HepG2 (cell line): ENCODE data around the gene PTGDR2. TPM values are rescaled to one million over a fixed set of nuclear protein-coding genes. Genes with fewer than 3 reads are reported as not detected.

Experiments used
- ATAC-seq: fragments of 200-7000 bp; cut with Tn5 transposase; 3 replicates; pipeline ENCODE4 v1.9.1; 2020; ENCODE audit warnings: mild to moderate bottlenecking, moderate library complexity
- BruUV-seq: library from RNA; stranded (reverse); fragments of 400-500 nt; replicated peaks from 2 replicates; lab custom pipeline; 2021; lab: Mats Ljungman, UMichigan
- CTCF ChIA-PET: fragments of 300-600 bp; formaldehyde crosslinking; extraction: SDS; loops from one replicate; lab custom pipeline; 2021; ENCODE audit warnings: low total read pairs, inconsistent platforms, low intra/inter-chr PET ratio; lab: Yijun Ruan, JAX
- POLR2A ChIA-PET: fragments of 350-600 bp; sonication (Branson Sonifier 250); formaldehyde crosslinking; loops from one replicate; lab custom pipeline; 2020; ENCODE audit warnings: antibody characterized with exemption, inconsistent platforms; lab: Yijun Ruan, JAX
- DNase-seq: peaks from one replicate; pipeline ENCODE4 v3.0.0-alpha.2; 2015; ENCODE audit warnings: low spot score
- FAIRE-seq: peaks from 3 replicates; lab custom pipeline; 2011; peaks lifted over from hg19 to GRCh38; lab: Jason Lieb, UNC
- H2AFZ ChIP-seq: one replicate; pipeline ENCODE4 v1.6.1; 2011; ENCODE audit warnings: low read length, inconsistent platforms
- H3K27ac ChIP-seq: fragments of 300-600 bp; 3 replicates; pipeline ENCODE4 v1.8.0; 2011; ENCODE audit warnings: mixed run types, mild to moderate bottlenecking, mixed read lengths, low read length, inconsistent platforms; ENCODE audit not compliant: insufficient read depth; ENCODE audit errors: extremely low read length
- H3K27me3 ChIP-seq, 2 experiments: fragments of 200-600 bp in 1 of 2; 2 replicates in 1 of 2; 3 replicates in 1 of 2; pipeline versions ENCODE4 v1.6.0 to v1.8.0; 2011; ENCODE audit warnings: low read length in 2 of 2, mild to moderate bottlenecking in 2 of 2, moderate library complexity in 2 of 2, inconsistent platforms in 1 of 2; ENCODE audit not compliant: insufficient read depth in 2 of 2, control insufficient read depth in 1 of 2
- H3K36me3 ChIP-seq, 2 experiments: fragments of 200-600 bp in 1 of 2; replicated peaks in 1 of 2; 2 replicates in 1 of 2; 3 replicates in 1 of 2; pipeline versions ENCODE4 v1.5.1 to v1.8.0; 2011; ENCODE audit warnings: low read length in 2 of 2, inconsistent platforms in 1 of 2; ENCODE audit not compliant: insufficient read depth in 2 of 2, control insufficient read depth in 1 of 2
- H3K4me1 ChIP-seq: 2 replicates; pipeline ENCODE4 v1.5.1; 2012; ENCODE audit warnings: low read length, inconsistent platforms; ENCODE audit not compliant: insufficient read depth
- H3K4me2 ChIP-seq: 2 replicates; pipeline ENCODE4 v1.6.0; 2011; ENCODE audit warnings: low read depth, low read length, inconsistent platforms
- H3K4me3 ChIP-seq, 3 experiments: fragments of 200-600 bp in 1 of 3; sonication (generic), shearing (Covaris generic) in 1 of 3; replicated peaks in 1 of 3; 2 replicates each; pipeline ENCODE4 v1.5.1; 2011 to 2016; ENCODE audit warnings: low read length in 3 of 3, inconsistent platforms in 2 of 3, low read depth in 2 of 3, mild to moderate bottlenecking in 2 of 3, control low read depth in 1 of 3, mixed read lengths in 1 of 3; ENCODE audit not compliant: insufficient read depth in 1 of 3
- H3K79me2 ChIP-seq: one replicate; pipeline ENCODE4 v1.6.1; 2011; ENCODE audit warnings: low read length, inconsistent platforms; ENCODE audit not compliant: insufficient read depth
- H3K9ac ChIP-seq: 2 replicates; pipeline ENCODE4 v1.6.0; 2011; ENCODE audit warnings: mild to moderate bottlenecking, low read depth, low read length, inconsistent platforms; ENCODE audit not compliant: insufficient read depth
- H3K9me3 ChIP-seq: 2 replicates; pipeline ENCODE4 v1.5.1; 2012; ENCODE audit warnings: mild to moderate bottlenecking, low read length
- H4K20me1 ChIP-seq: 2 replicates; pipeline ENCODE4 v1.6.0; 2011; ENCODE audit warnings: inconsistent platforms, mild to moderate bottlenecking, low read length, moderate library complexity; ENCODE audit not compliant: insufficient read depth
- CCDC6 ChIP-seq: sonication (generic); formaldehyde crosslinking; IDR thresholded peaks from 2 replicates; pipeline ENCODE4 v1.8.1; 2022; ENCODE audit warnings: mild to moderate bottlenecking, missing genetic modification reagents, moderate library complexity
- FLYWCH1 ChIP-seq: sonication (generic); formaldehyde crosslinking; IDR thresholded peaks from 2 replicates; pipeline ENCODE4 v1.8.1; 2023; ENCODE audit warnings: mild to moderate bottlenecking, missing genetic modification reagents
- FOXM1 ChIP-seq: sonication (generic); formaldehyde crosslinking; IDR thresholded peaks from 2 replicates; pipeline ENCODE4 v1.5.0; 2020; ENCODE audit warnings: missing genetic modification reagents
- RNF2 ChIP-seq: fragments of 450-650 bp; conservative IDR thresholded peaks from 2 replicates; pipeline ENCODE4 v1.6.1; 2016; ENCODE audit warnings: low read depth
- TBP ChIP-seq: sonication (generic); formaldehyde crosslinking; IDR thresholded peaks from 2 replicates; pipeline ENCODE4 v1.5.0; 2020; ENCODE audit warnings: missing genetic modification reagents
- ZBTB33 ChIP-seq: sonication (generic); formaldehyde crosslinking; IDR thresholded peaks from 2 replicates; pipeline ENCODE4 v1.4.0; 2020; ENCODE audit warnings: missing genetic modification reagents
- ZNF17 ChIP-seq: sonication (generic); formaldehyde crosslinking; IDR thresholded peaks from 2 replicates; pipeline ENCODE4 v1.5.0; 2020; ENCODE audit warnings: mild to moderate bottlenecking, missing genetic modification reagents
- ZNF343 ChIP-seq: sonication (generic); formaldehyde crosslinking; IDR thresholded peaks from 2 replicates; pipeline ENCODE4 v1.4.0; 2020; ENCODE audit warnings: mild to moderate bottlenecking, missing genetic modification reagents
- ZNF558 ChIP-seq: sonication (generic); formaldehyde crosslinking; IDR thresholded peaks from 2 replicates; pipeline ENCODE4 v1.9.0; 2022; ENCODE audit warnings: mild to moderate bottlenecking, missing genetic modification reagents, borderline replicate concordance
- ZNF574 ChIP-seq: sonication (generic); formaldehyde crosslinking; IDR thresholded peaks from 2 replicates; pipeline ENCODE4 v1.4.0; 2020; ENCODE audit warnings: missing genetic modification reagents
- WGBS: methylation state at CpG from one replicate; pipeline ENCODE4 v1.1.6; 2017; ENCODE audit warnings: low lambda C conversion rate; 5-methylcytosine and 5-hydroxymethylcytosine counted together
- in situ Hi-C: cut with HindIII; loops from 2 replicates; pipeline ENCODE4 v1.10.0; 2017; ENCODE audit warnings: low pct_unique_long_range_greater_than_20kb; ENCODE audit not compliant: extremely low pct_ligation_motif_present
- intact Hi-C: fragments of 100-400 bp; cut with micrococcal nuclease; formaldehyde crosslinking; loops from one replicate; pipeline ENCODE4 v1.10.0; 2022; ENCODE audit not compliant: unreplicated experiment
- polyA plus RNA-seq, 8 experiments: library from polyadenylated mRNA; depleted of rRNA in 3 of 8; stranded (reverse) in 7 of 8; unstranded in 1 of 8; fragments of >200 nt; fragmentation: Illumina TruSeq in 4 of 8; extraction: Trizol in 4 of 8; gene quantifications; 2 replicates each; pipeline versions ENCODE4 v1.2.1 to v1.2.3, GENCODE V29; 2011 to 2016; ENCODE audit warnings: low read depth in 4 of 8, missing spikeins in 1 of 8, mixed read lengths in 1 of 8; ENCODE audit not compliant: insufficient read depth in 1 of 8
- total RNA-seq, 5 experiments: library from RNA; depleted of rRNA; stranded (reverse); fragments of >200 nt; fragmentation: Illumina TruSeq; extraction: Trizol; gene quantifications; 2 replicates each; pipeline ENCODE4 v1.2.3, GENCODE V29; 2016; ENCODE audit warnings: low read depth in 1 of 5
- TF ChIP-seq, protein P1 (sequence below): sonication (generic); formaldehyde crosslinking; IDR thresholded peaks from 2 replicates; pipeline ENCODE4 v1.8.0; 2022; ENCODE audit warnings: missing genetic modification reagents, mild to moderate bottlenecking, borderline replicate concordance
- TF ChIP-seq, protein P2 (sequence below), 2 experiments: sonication (generic) in 1 of 2; formaldehyde crosslinking in 1 of 2; IDR thresholded peaks; 2 replicates each; pipeline versions ENCODE4 v1.6.1 to v1.9.0; 2014 to 2022; ENCODE audit warnings: antibody characterized with exemption in 1 of 2, borderline replicate concordance in 1 of 2, inconsistent platforms in 1 of 2, low read depth in 1 of 2, missing genetic modification reagents in 1 of 2

Gene PTGDR2
- total and polyA plus RNA-seq, 2 of the 13 experiments (the other 11 are each of a cell fraction or from before 2014, with no cell fraction given), result 1.9 to 2.5 TPM

- POLR2A ChIA-PET, result no interaction called here
- in situ Hi-C loops, result loop anchor here (5.0 kb wide), 1 partner anchor 59 kb away; no protein-coding TSS in a partner anchor
- CTCF ChIA-PET, result no interaction called here
- Histone ChIP-seq H3K9ac (no peak overlapping the region), H3K4me3 (no peak overlapping the region), H3K79me2 (no peaks in the 10 kb centered on the region), H3K27me3 (no peaks in the 10 kb centered on the region), H3K36me3 (peaks cover 10 to 37% of the 10 kb centered on the region in 2 experiments; a peak in 4 of 5 replicates), H2AFZ (no peak overlapping the region), H3K4me1 (no peaks in the 10 kb centered on the region), H3K4me2 (no peak overlapping the region), H4K20me1 (no peaks in the 10 kb centered on the region), H3K27ac (no peak overlapping the region), H3K9me3 (no peaks in the 10 kb centered on the region)
- no TSS peak for BruUV-seq
- DNase-seq (no peak), ATAC-seq (no peak), FAIRE-seq (no peak)
- whole genome bisulfite sequencing, result 98% methylated on average over 6 of the region's 7 CpGs
- intact Hi-C loops, result no loop called here
- TF ChIP-seq FLYWCH1 (CRISPR knock-in tag), result no peak
- TF ChIP-seq, protein P1, sequence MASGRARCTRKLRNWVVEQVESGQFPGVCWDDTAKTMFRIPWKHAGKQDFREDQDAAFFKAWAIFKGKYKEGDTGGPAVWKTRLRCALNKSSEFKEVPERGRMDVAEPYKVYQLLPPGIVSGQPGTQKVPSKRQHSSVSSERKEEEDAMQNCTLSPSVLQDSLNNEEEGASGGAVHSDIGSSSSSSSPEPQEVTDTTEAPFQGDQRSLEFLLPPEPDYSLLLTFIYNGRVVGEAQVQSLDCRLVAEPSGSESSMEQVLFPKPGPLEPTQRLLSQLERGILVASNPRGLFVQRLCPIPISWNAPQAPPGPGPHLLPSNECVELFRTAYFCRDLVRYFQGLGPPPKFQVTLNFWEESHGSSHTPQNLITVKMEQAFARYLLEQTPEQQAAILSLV, result no peak
- TF ChIP-seq ZNF17 (CRISPR knock-in tag), result no peak
- no peak for TF ChIP-seq TBP (CRISPR knock-in tag)
- TF ChIP-seq RNF2, result no peak
- TF ChIP-seq CCDC6, result no peak
- TF ChIP-seq ZNF343 (CRISPR knock-in tag), result no peak
- TF ChIP-seq ZNF574, result no peak
- TF ChIP-seq, protein P2, sequence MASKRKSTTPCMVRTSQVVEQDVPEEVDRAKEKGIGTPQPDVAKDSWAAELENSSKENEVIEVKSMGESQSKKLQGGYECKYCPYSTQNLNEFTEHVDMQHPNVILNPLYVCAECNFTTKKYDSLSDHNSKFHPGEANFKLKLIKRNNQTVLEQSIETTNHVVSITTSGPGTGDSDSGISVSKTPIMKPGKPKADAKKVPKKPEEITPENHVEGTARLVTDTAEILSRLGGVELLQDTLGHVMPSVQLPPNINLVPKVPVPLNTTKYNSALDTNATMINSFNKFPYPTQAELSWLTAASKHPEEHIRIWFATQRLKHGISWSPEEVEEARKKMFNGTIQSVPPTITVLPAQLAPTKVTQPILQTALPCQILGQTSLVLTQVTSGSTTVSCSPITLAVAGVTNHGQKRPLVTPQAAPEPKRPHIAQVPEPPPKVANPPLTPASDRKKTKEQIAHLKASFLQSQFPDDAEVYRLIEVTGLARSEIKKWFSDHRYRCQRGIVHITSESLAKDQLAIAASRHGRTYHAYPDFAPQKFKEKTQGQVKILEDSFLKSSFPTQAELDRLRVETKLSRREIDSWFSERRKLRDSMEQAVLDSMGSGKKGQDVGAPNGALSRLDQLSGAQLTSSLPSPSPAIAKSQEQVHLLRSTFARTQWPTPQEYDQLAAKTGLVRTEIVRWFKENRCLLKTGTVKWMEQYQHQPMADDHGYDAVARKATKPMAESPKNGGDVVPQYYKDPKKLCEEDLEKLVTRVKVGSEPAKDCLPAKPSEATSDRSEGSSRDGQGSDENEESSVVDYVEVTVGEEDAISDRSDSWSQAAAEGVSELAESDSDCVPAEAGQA (IDR thresholded peaks at IDR 0.05; ENCODE audit: low read depth), result no peak
- TF ChIP-seq, protein P2 (CRISPR knock-in tag; IDR thresholded peaks at IDR 0.05; ENCODE audit: borderline replicate concordance), result no peak
- no peak for TF ChIP-seq ZNF558
- no peak for TF ChIP-seq ZBTB33 (CRISPR knock-in tag)
- TF ChIP-seq FOXM1 (CRISPR knock-in tag), result no peak
Observed at GRCh38 chr11:60891103-60891741, 35.5 kb upstream of the PTGDR2 start.
